Activated CD8-positive, alpha-beta memory T cell treated with anti-CD3 and anti-CD28 coated beads for 24 hours (primary cell): ENCODE results near the gene VAV2.

Experiments used
- DNase-seq: peaks from one replicate; pipeline ENCODE4 v3.0.0-alpha.2; 2020

VAV2 gene

DNA sequence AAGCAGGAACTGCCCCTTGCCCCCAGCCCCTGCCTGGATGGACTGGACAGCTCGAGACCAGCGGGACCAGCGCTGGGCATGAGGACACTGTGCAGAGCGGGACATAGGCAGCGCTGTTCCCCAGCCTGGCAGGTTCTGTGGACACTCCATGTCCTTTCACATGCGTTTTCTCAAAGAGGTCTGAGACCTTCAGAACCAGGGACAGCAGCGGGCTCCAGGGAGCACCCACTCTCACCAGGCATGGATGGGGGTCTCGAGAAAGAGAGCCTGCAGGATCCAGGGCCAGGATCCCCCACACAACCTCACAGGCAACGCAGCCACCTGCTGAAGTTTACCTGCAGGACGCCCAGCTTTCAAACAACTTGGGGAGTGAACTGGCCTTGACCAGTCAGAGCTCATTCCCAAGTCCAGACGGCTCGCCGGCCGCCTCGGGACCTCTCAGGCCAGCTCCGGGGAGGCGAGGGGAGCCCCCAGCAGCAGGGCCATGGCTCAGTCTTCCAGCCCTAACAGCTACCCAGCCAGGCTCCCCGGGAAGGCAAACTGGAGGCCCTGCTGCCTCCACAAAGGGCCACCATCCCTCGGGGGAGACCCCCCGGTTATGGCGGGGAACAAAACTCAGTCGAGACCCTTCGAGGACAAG, 181.4 kb downstream of the VAV2 start:
- no peak for DNase-seq

DNA sequence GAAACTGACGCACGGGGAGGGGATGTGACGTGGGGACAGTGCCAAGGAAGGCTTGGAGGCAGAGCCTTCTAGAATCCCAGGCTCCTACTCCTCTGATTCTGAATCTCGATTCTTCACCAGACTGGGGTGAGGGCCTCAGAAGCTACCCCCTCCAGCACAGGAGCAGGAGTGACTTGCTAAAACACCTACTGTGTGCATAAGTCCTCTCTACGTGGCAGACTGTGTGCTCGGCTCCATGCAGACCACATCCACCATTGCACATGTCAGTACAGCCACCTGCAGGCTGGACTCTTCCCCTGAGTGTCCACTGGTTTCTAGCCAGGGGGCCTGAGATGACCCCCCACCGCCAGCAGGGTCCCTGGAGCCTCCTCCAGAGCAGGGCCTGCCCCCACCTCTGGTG, 182.8 kb downstream of the VAV2 start:
- no peak for DNase-seq

GRCh38 chr9:133807818-133808217, 184.3 kb downstream of the VAV2 start:
- no peak for DNase-seq

- no peak for DNase-seq
Observed at GRCh38 chr9:133807037-133807436, 185.1 kb downstream of the VAV2 start.

DNA sequence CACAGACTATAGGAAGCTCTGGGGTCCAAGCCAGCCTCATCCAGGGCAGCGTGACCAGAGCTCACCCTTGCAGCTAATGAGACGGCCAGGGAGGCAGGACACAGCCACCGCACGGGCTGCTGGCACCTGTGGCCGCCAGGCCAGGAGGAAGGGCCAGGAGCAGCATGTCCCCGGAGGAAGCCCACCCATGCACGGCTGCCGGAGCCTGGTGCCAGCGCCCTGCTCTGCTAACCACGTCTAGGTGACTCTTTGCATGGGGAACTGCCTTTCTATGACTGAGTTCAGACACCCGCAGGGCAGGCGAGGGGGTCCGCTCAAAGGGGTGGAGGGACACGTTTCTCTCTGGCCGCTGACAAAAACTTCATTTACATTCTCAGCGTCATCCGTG, 185.5 kb downstream of the VAV2 start:
- no peak for DNase-seq

DNA sequence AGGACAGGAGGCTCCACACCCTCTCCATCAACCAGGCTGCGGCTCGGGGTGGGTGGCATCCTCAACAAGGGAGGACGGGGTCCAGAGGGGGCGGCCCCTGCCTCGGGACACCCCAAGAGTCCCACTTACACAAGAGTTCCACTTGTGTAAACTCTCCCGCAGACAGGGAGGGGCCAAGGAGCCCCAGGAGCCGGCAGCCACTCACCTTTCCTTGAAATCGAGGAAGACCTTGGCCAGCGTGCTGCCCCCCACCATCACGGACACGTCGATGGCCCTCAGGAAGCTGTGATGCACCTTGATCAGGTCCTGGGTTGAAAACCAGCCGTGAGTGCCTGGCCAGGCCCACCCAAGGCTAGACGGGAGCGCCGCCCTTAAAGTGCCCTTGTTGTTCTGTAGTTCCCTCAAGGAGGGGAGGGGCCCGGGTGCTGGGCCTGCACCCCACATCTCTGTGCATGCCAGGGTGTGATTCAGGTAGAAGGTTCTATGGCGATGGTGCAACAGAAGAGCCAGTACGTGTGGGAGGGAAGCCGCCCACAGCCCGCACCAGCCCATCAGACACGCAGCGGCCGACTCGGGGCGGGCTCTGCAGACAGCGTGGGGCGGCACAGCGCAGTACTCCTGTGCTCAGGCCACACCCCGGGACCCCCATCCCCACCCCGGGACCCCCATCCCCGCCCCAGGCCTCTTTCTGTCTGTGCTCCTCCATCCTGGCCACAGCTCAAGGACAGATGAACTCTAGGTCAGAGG, 186.1 kb downstream of the VAV2 start:
- DNase-seq: no peak

DNA sequence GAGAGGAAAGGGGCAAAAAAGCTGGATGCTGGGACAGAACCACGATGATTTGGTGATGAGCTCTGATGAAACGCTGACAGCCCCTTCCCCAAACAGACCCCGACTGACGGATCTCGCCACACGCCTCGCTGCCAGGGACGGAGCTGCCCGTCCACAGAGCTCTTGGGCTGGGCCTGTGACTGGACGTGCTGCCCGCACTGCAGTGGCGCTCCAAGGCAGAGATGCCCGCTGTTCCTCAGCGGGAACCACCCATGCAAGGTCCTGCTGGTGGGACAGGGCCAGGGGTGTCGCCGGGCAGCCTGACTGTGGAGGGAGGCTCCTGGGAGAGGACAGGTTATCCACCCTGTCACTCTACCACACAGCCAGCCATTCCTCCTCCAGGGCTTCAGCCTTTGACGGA, 187.9 kb downstream of the VAV2 start:
- no peak for DNase-seq

DNA sequence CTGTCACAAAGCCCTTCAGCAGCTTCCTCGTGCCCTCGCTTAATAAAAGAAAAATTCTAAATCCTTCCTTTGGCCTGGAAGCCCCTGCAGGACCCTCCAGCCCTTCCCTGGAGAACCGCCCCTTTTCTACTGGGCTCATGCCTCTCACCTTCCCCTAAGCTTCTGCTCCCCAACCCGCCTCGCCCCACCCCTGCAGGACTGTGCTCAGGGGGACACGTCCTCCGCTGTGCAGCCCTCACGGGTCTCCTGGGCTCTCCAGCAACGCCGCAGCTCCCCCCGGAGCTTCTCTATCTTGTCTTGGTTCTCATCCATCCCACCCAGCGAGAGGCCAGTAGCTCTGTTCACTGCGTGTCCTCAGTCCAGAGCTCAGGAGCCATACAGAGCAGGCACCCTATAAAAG, 188.4 kb downstream of the VAV2 start:
- no peak for DNase-seq

DNA sequence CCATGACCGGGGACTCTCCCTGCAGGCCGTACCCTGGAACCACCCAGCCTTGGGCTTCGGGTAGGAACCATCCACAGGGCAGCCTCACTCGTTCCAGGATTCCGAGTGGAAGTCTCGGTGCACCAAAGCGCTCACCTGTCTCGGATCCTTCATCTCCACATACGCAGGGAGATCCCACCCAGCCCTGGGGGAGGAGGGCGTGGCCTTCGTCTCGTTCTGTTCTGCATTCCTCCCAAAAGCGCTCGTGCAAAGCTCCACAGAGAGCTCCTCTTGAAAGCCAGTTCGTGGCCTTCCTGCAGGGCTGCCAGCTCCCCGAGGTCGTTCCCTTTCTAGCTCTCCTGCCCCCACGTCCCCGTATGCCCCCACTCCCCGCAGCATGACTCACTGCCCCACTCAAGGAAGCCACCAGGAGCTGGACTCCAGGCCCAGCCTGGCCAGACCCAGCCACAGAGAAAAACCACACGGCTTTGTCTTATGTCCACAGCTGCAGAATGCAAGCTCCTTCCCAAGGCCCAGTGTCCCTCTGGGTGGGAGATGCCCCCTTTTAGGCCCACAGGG, 189.0 kb downstream of the VAV2 start:
- no peak for DNase-seq

GRCh38 chr9:133801739-133802138, 190.4 kb downstream of the VAV2 start:
- DNase-seq: no peak

GRCh38 chr9:133800266-133800665, 191.9 kb downstream of the VAV2 start:
- DNase-seq: no peak

GRCh38 chr9:133799716-133800115, 192.4 kb downstream of the VAV2 start:
- DNase-seq: no peak

DNA sequence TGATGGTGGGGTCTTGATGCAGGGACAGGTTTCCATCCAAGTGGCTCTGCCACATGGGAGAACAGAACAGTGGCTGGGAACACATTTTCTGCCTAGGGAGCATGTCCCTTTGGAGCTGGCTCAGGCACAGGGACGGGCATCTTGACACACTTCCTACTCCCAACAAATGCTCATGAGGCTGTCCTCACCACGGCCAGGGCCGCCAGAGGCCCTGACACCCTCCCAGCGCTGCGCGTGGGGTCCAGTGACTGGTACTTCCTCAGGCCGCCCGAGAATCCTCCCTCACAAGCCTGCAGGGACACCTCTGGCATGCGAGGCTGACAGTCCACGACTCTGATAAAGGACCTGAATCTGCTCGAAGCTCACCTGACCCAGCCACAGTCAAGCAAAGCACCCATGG, 193.0 kb downstream of the VAV2 start:
- DNase-seq: no peak

GRCh38 chr9:133798160-133798559, 194.0 kb downstream of the VAV2 start:
- no peak for DNase-seq

DNA sequence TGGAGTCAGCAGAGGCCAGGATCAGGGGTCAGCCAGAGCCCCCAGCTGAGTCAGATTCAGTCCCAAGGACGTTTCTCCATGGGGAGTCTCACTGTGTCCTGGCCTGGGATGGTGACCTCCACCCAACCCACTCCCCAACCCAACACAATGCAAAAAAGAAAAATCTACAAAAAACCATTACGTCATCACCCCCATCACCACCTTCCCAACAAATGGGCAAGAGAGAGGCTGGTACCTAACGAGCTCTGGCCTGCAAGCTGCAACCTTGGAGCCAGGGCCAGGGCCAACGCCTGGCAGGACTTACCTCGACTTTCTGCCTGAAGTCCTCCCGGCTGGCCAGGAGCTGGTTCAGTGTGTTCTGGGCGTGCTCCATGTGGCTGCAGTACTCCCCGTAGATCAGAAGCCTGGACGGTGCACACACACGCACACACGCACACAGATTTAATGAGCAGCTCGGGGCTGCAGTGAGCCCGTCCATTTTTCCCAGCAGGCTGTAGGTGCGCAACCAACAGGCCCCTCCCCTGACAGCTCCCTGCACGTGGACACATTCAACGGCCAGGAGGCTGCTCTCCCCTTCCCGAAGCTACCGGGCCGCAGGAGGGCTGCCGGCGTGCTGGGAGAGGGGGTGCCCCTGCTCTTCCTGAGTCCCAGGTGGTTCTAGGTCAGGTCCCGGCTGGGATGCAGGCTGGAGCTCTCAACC, 194.6 kb downstream of the VAV2 start:
- DNase-seq: no peak

- DNase-seq: no peak
Observed at GRCh38 chr9:133796562-133796961, 195.6 kb downstream of the VAV2 start.

DNA sequence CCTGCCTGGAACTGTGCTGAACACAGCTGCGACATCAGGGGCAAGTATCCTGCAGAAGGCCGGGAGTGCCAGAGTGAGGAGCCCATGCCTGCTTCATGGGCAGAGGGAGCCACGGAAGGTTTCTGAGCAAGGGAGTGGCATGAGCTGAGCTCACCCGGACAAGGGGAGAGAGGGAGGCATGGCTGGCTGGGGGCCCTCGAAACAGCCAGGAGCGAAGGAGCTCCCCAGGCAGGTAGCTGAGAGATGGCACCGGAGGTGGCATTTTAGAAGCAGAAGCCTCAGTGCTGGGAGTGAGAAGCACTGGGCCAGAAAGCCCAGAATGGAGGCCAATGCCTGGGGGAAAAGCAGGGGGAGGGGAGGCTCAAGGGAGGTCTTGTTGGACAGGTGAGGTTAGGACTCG, 197.1 kb downstream of the VAV2 start:
- no peak for DNase-seq

GRCh38 chr9:133794016-133794760, 197.9 kb downstream of the VAV2 start:
- no peak for DNase-seq

- DNase-seq: no peak
Observed at GRCh38 chr9:133793471-133793870, 198.7 kb downstream of the VAV2 start.

GRCh38 chr9:133792721-133793470, 199.2 kb downstream of the VAV2 start:
- peak; percentile 80 for DNase-seq

- DNase-seq: no peak
Observed at GRCh38 chr9:133791735-133792649, 200.1 kb downstream of the VAV2 start.
